ENCODE data around the gene CFAP46.
"Not testable (repeated sequence)": the region's sequence is repeated elsewhere in the genome, so short reads cannot be mapped to it uniquely, and the experiment has no call there.

CFAP46 gene

DNA sequence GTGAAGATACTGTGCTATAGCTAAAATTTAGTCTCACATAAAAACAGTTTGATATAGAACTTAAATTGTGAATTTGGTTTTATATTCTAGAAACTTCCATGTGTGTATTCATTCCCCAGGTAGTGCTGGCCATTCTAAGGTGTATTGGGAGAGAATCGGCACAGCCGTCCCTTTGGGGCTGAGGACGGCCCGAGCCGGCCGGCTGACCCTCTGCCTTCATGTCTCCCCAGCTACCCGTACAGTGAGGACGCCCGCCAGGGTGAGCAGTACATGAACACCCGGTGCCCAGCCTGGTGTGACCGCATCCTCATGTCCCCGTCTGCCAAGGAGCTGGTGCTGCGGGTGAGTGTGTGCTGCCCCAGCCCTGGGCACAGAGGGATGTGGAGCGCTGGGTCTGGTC, 164.9 kb downstream of the CFAP46 start:
- DNase-seq (ENCODE audit: low spot score), result no peak
- no peak for TF ChIP-seq CTCF (IDR thresholded peaks at IDR 0.05)
- H3K27ac ChIP-seq, result no peak overlapping the region

DNA sequence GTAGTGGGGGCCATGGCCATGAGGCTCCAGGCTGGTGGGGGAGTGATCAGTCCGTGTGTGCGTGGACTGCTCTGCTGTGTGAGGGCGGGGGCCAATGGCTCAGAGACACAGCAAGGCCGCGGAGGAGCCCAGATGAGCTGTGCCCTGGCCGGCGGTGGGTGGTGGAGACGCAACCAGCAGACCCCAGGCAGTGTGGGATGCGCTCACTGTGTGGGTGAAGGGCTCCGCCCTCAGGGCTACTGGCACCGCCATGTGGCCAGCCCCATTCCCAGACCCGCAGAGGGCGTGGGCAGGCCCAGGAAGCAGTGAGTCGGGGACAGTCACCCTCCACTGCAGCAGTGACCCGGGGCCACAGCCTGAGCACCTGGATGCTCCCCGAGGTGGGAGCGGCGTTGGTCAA, 165.5 kb downstream of the CFAP46 start:
- no peak for TF ChIP-seq CTCF (IDR thresholded peaks at IDR 0.05)
- H3K4me3 ChIP-seq, result no peak overlapping the region
- no peak overlapping the region for H3K27ac ChIP-seq
- no peak for DNase-seq (ENCODE audit: low spot score)

More for the DNA sequence above, 164.9 kb downstream of the CFAP46 start:
- no peak overlapping the region for H3K4me3 ChIP-seq

DNA sequence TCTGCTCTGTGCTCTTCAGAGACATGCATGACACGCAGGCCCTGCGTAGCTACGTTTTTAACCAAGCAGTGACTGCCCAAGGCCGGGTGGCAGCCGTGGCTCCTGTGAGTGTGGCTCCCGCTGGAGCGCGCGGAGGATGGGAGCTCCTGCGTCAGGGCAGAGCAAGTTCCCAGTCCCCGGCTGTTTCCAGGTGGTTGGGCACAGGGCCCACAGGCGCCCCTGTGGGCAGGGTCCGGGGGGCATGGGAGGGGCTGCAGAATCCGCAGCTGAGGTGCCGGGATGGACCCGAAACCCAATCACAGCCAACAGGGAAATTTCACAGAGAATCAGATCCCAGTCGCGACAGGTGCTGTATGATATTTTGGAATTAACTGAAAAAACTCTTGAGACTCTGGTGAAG, 166.2 kb downstream of the CFAP46 start:
- no peak for TF ChIP-seq CTCF (IDR thresholded peaks at IDR 0.05)
- Histone ChIP-seq H3K4me3 (no peak overlapping the region), H3K27ac (no peak overlapping the region)
- DNase-seq (ENCODE audit: low spot score), result no peak

- no peak for DNase-seq (ENCODE audit: low spot score)
- Histone ChIP-seq H3K27ac (no peak overlapping the region), H3K4me3 (no peak overlapping the region)
- no peak for TF ChIP-seq CTCF (IDR thresholded peaks at IDR 0.05)
These were observed 167.2 kb downstream of the CFAP46 start for GRCh38 chr10:132774902-132775863.

GRCh38 chr10:132774181-132774901, 168.0 kb downstream of the CFAP46 start:
- DNase-seq (ENCODE audit: low spot score), result no peak
- no peak for TF ChIP-seq CTCF (IDR thresholded peaks at IDR 0.05)
- Histone ChIP-seq H3K27ac (no peak overlapping the region), H3K4me3 (no peak overlapping the region)

GRCh38 chr10:132772816-132773215, 169.6 kb downstream of the CFAP46 start:
- H3K27ac ChIP-seq; DNase-seq (ENCODE audit: low spot score); H3K4me3 ChIP-seq: not testable (repeated sequence)

DNA sequence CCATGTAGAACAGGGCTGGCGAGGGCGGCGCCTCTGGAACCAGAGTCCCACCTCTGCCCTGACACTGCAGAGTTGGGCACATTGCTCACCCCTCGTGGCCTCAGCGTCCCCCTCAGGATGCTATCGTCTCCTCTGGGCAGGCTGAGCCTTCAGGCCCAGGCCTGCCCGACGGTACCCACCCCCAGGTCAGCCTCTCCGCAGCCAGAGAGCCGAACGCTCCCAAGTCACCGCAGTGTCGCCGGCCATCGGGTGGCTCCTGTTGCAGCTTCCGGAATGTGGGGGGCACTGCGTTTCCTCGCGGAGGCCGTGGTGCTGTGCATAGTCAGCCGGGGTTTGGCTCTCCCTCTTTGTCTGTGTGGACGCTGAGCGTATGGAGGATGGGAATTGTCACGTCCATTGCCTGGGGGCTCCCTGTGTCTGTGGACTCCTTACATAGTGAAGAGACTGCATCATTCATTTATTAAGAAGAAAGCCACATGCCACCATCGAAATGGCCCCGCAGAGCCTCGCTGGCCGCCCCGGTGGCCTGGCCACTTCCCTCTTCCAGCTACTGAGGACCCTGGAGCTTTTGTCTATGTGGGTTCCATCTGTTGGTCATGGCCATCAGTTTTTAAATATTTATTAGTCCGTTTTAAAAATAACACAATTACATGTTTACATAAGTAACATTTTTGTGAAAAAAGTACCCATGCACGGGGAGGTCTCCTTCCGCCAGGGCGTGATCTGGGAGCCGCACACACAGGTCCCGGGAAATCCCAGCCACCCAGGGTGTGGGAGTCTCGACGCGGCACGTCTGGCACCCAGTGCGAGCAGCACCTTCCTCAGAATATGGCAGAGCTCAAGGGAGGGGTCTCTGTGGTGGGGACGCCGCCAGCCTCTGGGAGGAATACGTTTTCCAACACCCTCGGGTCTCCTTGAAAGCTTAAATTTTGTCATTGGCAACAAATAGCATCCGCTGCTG, 172.0 kb downstream of the CFAP46 start:
- H3K4me3 ChIP-seq, result no peak overlapping the region
- H3K27ac ChIP-seq, result no peak overlapping the region
- no peak for DNase-seq (ENCODE audit: low spot score)

More for the DNA sequence above, 172.0 kb downstream of the CFAP46 start:
- TF ChIP-seq CTCF (IDR thresholded peaks at IDR 0.05), result no peak

Data from coronary artery (tissue), 2 donors.